HG03342 (cell line): ENCODE measurements around the gene ATP8A2.
"Not testable (repeated sequence)": the region's sequence is repeated elsewhere in the genome, so short reads cannot be mapped to it uniquely, and the experiment has no call there.

Experiments used
- ATAC-seq: cut with Tn5 transposase; IDR thresholded peaks from one replicate; pipeline ENCODE4 v1.9.1; 2021; ENCODE audit warnings: mild to moderate bottlenecking, moderate library complexity; ENCODE audit not compliant: unreplicated experiment

The ATP8A2 gene

DNA sequence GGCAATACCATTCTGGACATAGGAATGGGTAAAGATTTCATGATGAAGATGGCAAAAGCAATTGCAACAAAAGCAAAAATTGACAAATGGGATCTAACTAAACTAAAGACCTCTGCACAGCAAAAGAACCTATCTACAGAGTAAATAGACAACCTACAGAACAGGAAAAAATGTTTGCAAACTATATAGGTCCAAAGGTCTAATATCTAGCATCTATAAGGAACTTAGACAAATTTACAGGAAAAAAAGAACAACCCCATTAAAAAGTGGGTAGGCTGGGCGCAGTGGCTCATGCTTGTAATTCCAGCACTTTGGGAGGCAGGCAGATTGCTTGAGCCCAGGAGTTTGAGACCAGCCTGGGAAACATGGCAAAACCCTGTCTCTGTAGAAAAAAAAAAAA is 418.4 kb downstream of the ATP8A2 start:
- ATAC-seq: not testable (repeated sequence)

DNA sequence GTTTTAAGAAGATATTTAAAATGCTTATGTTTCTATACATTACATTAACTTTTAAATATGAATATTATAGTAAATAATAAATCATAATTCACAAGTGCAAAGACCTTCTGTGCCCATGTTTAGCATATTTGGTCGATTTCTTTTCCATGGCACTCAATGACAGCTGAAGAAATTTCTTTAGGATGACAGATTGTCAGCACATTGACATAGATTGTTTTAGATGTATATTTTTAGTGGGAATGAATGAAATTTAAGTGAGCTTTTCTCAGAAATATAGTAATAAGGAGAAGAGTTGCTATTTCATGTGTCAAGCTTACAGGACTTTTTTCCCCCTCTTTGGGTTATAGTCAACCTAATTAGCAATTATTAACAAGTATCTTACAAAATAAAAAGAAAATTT is 423.5 kb downstream of the ATP8A2 start:
- ATAC-seq: no peak

DNA sequence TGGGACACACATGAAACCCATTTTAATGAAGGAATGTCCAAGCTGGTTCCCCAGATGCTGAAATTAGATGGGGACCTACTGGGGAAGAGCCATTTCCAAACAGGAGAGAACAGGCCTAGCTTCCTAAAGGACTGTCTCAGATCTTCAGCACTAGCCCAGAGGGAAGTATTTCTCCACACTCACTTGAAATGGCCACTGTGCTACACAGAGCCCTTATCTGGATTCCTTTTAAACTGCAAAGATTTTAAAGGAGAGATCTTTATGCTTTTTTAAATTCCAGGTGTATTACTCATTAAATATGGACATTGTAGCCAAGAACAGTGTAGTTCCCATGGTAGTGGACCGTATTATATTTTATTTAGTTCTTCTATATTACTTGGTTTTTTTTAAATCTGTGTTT is 424.7 kb downstream of the ATP8A2 start:
- no peak for ATAC-seq

DNA sequence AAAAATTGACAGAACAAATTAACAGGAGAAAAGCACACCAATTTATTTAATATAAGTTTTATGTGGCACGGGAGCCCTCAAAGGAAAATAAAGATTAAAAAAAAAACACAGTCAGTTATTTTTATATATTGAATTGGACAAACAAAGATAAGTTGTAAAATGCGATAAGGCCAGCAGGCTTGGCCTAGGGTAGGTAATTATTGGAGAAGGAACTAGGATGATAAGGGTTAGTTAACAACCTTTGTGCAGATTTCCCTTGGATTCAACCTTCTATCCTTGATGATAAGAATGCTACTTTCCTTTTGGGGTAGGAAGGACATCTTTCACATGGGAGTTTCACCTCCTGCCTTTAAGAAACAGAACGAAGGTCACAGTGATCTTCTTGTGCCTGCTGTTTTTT is 427.2 kb downstream of the ATP8A2 start:
- ATAC-seq: no peak

DNA sequence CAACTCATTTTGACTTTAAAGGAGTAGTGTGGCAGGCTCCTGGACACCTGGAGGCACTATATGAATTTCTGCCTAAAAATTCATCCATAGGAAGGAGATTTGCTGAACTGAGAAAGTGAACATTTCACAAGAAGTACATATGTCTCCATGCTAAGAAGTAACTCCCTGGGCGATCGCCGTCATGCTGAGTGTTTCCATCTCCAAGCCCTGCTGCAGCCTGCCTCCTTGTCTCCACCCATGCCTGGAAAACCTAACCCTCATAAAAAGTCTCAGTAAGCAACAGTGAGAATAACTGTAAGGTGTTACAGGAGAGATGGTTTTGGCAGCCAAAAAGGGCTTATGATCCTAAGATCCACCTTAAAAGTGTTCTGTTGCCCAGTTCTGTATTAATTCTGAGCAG is 428.7 kb downstream of the ATP8A2 start:
- ATAC-seq: no peak

DNA sequence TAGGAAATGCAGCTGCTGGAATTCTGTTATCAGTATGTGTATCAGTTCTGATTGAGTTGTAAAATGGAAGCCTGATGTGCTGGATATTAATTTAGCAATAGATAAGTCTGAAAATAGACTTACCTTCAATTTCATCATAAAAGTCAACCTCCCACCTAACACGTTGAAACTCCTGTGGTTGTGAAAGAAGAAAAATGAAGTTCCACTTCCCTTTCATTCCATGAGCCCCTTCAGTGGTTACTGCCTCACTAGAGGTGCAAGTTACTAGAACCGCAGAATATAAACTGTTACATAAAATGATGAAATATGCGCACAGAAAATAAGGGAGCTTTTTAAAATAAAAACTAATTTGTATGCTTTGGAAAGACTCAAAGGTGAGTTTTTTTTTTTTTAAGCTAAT is 430.8 kb downstream of the ATP8A2 start:
- no peak for ATAC-seq

DNA sequence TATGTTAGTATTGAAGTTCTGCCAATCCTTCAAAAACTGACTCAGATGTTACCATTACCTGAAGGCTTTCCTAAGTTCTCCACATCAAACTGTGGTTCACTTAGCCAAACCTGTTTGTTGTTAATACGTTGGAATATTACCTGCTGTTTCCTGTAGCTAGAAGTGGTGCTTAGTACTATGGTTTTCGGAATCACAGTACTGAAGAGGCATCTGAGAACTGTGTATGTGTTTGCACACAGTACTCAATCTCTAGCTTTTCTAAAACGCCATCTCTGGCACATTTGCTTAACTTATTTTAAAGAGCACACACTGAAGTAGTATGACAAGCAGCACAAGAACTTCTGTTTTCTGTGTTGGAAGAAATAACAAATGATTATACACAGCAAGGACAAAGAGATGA is 431.9 kb downstream of the ATP8A2 start:
- no peak for ATAC-seq

DNA sequence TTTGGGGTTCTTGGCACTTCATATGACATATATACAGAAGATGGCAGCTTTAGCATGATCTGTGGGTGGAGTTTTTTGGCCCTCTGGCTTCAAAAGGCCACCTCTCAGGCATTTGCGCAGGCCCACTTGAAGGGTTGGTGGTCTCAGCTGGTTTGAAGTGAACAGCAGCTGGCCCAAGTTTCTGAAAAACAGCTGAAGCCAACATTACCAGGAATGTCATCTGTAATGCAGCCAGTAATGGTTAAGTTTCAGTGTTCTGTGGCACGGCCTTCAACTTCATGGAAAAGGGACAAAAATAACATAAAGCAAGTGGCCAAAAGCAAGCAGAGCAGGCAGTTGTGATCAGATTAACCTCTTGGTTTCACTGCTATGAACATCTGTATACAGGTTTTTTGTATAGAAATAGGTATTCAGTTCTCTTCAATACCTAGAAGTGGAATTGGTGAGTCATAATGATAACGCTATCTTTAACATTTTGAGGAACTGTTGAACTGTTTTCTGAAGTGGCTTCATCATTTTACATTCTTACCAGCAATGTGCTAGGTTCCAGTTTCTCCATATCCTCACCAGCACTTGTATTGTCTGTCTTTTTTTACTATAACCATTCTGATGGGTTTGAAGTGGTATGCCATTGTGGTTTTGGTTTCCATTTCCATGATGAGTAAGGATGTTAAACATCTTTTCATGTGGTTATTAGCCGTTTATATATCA is 434.6 kb downstream of the ATP8A2 start:
- no peak for ATAC-seq

DNA sequence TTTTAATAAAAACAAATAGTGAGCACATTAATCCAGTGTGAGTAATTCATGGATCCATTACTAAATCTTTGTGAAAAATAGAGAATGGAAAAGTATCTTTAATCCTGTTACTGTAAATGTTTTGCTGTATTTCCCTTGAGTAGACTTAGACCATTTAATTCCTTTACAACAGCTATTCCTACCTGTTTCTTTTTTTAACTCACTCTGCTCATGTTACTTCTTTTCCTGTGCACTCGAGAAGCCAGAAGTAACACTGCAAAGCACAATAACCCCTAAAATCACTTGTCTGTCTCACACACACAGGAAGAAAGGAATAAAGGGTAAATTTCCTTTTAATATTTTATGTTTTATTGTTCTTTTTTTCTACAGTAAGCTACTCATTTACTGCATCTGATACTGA is 435.8 kb downstream of the ATP8A2 start:
- ATAC-seq: no peak

DNA sequence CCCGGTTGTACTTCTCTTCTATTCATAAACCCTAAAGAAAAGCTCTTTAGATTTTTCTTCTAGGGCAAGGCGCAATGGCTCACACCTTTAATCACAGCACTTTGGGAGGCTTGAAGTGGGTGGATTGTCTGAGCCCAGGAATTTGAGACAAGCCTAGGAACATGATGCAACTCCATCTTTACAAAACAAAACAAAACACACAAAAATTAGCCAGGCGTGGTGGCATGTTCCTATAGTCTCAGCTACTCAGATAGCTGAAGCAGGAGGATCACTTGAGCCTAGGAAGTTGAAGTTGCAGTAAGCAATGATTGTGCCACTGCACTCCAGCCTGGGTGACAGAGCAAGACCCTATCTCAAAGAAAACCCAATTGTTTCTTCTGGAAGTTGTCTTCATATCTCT is 439.7 kb downstream of the ATP8A2 start:
- ATAC-seq: no peak

DNA sequence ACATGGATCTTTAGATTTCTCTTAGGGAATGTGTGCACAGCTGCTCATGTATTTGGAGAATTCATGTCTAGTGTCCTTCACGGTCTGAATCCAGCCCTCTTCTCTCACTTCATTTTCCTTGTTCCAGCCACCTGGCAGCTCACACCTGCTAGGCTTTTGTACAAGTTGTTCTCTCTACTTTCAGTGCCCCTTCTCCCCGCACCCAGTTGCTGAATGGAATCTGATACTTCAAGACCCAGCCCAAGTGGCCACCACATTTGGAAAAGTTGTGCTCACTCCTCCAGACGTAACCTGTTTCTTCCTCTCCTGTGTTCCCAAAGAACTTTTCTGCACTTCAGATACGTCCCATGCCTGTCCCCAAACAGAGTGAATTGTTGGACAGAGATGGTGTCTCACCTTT is 444.5 kb downstream of the ATP8A2 start:
- ATAC-seq: no peak

DNA sequence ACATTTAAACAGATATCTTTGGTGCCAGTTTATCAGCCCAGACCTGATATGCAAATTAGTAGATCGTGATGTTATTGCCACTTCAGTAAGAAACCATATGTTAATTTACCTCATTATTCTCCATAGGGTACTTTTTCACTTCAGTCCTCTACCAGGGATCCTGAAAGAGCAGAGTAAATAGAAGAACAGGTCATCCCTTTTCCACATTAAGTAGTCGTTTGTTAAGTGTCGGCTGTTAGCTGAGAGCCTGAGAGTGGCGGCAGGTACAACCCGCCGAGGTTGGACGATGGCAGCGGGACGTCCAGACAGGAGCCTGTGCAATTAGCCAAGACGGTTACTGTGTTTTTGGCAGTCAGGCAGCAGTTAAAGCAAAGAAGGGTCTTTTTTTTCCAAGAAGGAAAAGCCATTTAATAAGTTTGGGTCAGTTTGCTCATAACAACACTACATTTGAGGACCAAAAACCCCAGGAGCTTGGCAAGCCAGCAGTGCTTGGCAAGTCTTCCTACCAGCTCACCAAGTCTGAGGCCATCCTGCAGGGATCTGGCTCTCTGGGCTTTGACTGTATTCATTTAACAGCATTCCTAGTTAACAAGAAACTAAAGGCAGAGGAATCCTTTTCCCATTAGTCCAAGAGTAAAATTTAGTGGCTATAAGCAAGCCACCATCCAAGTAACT is 448.2 kb downstream of the ATP8A2 start:
- no peak for ATAC-seq

DNA sequence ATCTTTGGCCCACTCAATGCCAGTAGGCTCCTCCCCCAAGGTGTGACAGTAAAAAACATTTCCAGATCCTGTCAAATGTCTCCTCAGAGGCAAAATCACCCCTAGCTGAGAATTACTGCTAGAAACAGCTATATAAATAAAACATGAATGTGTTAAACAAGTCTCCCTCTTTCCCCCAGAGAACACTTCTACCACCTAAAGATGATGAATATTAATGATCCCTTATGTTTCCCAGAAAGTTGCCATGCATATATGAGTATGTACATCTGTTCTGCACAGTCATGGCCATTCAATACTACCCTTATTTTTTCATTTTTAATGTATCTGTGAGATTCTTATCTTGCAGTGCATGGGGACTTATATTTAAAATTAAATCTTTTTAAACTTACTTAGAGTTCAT is 450.0 kb downstream of the ATP8A2 start:
- ATAC-seq: no peak

DNA sequence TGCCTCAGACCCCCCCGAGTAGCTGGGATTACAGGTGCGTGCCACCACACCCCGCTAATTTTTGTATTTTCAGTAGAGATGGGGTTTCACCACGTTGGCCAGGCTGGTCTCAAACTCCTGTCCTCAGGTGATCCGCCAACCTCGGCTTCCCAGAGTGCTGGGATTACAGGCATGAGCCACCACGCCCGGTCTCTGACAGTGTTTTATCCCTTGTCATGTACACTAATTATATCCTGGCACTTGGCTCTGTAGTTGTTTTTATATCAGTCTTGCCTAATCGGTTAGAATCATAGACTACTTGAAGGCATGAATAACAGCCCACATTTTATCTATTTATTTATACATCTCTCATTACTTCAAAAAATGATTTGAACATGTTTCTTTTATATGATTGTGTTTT is 455.4 kb downstream of the ATP8A2 start:
- not testable (repeated sequence) for ATAC-seq

DNA sequence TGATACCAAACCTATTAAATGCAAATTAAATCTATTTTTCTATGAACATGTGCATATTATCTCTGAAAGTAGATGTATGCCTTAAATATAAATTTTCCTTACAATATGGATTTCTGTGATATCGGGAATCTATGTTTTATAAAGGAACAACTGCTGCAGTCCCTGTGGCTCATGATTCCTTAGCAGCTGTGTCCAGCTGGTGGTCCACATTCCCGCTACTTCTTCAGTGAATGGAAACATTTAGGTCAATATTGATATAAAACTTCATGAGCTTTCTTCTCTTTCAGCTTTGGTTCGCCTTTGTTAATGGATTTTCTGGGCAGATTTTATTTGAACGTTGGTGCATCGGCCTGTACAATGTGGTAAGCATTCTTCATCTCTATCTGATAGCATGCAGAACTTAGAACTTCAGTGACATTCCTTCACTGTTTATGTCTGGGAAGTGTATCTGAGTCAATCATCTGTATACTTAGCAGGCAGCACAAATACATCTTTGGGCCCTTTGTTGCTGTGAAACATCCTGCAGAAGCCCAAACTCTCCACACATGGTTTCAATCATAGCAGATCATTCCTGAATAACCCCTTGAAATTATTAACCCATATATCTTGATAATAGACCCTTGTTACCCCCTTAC is 456.2 kb downstream of the ATP8A2 start:
- ATAC-seq: no peak

DNA sequence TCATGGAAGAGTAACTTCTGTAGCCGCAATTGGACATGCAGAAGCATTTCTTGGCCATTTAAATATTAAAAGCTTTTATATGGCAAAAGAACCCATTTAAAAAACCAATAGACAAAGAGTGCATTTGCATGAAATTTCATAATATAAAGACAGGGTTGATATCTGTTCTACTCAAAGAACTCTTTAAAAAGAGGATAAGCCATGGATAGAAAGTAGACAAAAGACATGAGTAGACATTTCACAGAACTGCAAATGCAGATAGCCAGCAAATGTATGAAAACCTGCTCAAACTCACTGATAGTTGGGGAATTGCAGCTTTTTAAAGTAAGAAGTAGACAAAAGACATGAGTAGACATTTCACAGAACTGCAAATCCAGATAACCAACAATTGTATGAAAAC is 462.0 kb downstream of the ATP8A2 start:
- no peak for ATAC-seq

DNA sequence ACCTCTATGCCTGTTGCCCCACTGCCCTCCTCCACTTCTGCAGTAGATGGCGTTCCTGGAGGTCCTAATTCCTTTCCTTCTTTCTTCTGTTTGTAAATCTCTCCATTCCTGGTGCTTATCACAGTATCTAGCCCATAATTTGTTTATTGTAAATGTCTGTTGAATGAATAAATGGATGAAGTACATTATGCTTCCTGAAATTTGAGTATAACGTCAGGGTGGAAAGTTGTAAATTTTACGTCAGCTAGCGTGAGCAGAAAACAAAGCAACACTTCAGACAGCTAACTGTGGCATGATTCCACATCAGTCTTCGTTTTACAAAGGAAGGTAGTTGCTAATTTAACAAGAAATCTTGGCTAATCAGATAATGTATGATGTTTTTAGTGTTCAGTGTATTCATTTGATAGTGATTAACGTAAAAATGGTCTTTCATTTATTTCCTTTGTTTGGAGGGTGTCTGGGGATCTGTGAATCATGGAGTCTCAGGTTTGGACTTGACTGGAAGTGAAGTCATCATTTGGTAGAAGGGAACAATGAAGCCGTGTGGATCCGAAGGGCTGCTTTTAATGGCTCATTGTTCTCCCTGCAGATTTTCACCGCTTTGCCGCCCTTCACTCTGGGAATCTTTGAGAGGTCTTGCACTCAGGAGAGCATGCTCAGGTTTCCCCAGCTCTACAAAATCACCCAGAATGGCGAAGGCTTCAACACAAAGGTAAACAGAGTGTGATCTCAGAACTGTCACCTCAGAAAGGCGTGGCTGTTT is 465.0 kb downstream of the ATP8A2 start:
- ATAC-seq: no peak

DNA sequence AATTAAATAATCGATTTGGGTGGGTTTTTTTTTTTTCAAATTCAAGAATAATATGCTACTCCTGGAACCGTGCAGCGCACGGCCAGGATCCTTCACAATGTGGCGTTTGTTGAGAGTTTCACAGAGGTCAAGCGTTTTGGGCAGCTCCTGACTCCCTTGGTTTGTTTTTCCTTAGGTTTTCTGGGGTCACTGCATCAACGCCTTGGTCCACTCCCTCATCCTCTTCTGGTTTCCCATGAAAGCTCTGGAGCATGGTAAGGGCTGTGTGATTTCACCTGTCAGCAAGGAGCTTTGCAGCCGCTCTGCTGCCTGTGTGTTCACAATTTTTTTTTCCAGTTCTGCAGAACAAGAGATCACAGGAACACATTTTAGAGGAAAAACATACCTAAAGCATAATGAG is 467.6 kb downstream of the ATP8A2 start:
- ATAC-seq: no peak

DNA sequence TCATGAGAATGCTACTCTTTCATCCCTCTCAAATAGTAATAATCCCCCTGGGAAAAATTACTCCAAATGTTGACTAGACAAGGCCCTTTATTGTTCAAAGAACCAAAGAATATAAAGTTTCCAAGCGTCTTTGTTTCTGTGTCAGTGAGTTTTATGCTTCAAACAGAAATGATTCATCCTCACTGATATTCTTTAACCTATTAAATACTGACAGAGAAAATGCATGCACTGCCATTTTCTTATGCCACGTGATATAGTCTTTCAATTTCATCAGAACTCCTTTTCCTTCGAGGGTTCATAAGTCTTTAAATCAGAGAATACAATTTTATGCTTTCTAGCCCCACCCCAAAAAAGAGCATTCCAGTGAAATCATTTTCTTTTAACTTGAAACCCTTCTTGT is 468.5 kb downstream of the ATP8A2 start:
- ATAC-seq: no peak

DNA sequence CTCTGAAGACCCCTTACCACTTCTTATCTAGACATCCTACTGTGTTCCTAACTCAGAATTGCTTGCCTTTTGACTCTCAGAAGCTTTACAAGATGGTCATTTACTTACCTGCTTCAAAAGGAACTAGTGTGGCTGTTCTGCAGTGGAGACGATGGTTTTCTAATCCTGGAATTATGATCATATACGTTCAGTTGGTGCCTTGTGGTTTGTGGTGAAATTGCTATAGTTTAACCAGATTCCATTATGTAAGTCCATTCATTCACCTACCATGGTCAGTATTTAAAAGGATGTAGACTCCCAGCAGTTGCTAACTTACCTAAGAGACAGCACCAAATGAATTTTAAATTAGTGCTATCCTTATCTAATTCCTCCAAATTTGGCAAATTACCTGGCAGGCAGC is 469.2 kb downstream of the ATP8A2 start:
- no peak for ATAC-seq

DNA sequence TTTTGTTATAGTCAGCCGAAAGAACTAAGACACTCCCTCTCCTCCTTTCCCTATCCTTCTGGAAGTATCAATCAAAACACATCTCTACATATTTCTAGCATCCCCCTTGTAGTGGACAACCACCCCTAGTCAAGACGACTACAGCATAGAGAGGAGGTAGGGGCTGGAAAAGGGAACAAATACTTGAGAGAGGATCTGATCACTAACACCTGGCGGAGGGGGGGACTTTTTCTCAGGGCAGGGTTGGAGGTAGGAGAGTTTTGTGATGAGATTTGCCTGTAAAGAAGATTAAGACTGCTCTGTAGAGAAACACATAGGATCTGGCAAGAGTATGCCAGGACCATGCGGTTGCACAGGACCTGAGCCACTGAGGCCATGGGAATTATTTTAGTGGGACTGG is 471.9 kb downstream of the ATP8A2 start:
- ATAC-seq: no peak
